ENCODE data around the gene KLHL35.
A peak's percentile ranks its signal among the peaks of the same experiment; 100 is the strongest.

The KLHL35 gene

GRCh38 chr11:75400146-75400865 lies 32.7 kb downstream of the KLHL35 start:
- peak; percentile 34 for ATAC-seq
- DNase-seq = no peak
- peaks cover 59% of the 10 kb centered on the region for H3K4me1 Mint-ChIP-seq
- H3K9me3 Mint-ChIP-seq = no peaks in the 10 kb centered on the region
- peak overlapping the region; percentile 93 to 97 for H3K4me3 Mint-ChIP-seq
- H3K27ac Mint-ChIP-seq = peak overlapping the region; percentile 99 to 100
- no peaks in the 10 kb centered on the region for H3K27me3 Mint-ChIP-seq

GRCh38 chr11:75399344-75400145 lies 33.5 kb downstream of the KLHL35 start, which contains the start of gene RPS3:
Gene RPS3 (plus strand): TSS chr11:75399518. CDS start chr11:75399548, 30 bp downstream.
- H3K4me3 Mint-ChIP-seq = peak within 1 kb of the TSS; percentile 93 to 97
- no peaks in the 10 kb centered on the region for H3K9me3 Mint-ChIP-seq
- peak within 1 kb of the TSS; percentile 99 to 100 for H3K27ac Mint-ChIP-seq
- peaks cover 52% of the 10 kb centered on the region for H3K4me1 Mint-ChIP-seq
- DNase-seq (peak; percentile 89 to 91), ATAC-seq (peak; percentile 95)
- peaks cover 3% of the 10 kb centered on the region for H3K27me3 Mint-ChIP-seq

GRCh38 chr11:75398906-75399305 lies 34.1 kb downstream of the KLHL35 start:
- H3K27ac Mint-ChIP-seq = peak overlapping the region; percentile 99 to 100
- peak overlapping the region; percentile 93 to 97 for H3K4me3 Mint-ChIP-seq
- H3K9me3 Mint-ChIP-seq = no peaks in the 10 kb centered on the region
- DNase-seq (no peak), ATAC-seq (peak; percentile 19)
- peaks cover 8% of the 10 kb centered on the region for H3K27me3 Mint-ChIP-seq
- H3K4me1 Mint-ChIP-seq = peaks cover 52% of the 10 kb centered on the region

- H3K4me3 Mint-ChIP-seq = no peak overlapping the region
- DNase-seq (no peak), ATAC-seq (peak; percentile 45)
- H3K4me1 Mint-ChIP-seq = peaks cover 12% of the 10 kb centered on the region
- no peaks in the 10 kb centered on the region for H3K9me3 Mint-ChIP-seq
- peak overlapping the region in 1 of 2 donors; percentile 46 for H3K27ac Mint-ChIP-seq
- peaks cover 8% of the 10 kb centered on the region for H3K27me3 Mint-ChIP-seq
Measured at GRCh38 chr11:75394085-75394840, 38.7 kb downstream of the KLHL35 start.

DNA sequence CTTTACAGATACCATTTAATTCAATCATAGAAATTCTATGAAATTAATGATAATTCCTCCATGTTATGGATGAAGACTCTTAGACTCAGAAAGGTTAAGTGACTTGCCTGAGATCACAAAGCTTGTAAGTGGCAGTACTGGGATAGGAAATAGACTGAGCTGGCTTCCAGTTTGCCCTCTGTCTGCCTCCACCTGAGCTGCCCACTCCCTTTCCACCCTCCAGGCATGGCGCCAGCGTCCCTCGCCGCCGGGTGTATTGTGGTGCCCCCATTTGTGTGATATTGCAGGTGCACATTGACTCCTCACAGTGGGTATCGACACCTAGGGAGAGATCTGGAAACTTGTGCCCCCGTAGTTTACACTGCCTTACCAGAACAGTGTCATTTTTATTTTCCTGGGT lies 43.1 kb downstream of the KLHL35 start:
- H3K9me3 Mint-ChIP-seq = no peaks in the 10 kb centered on the region
- ATAC-seq = no peak

GRCh38 chr11:75389276-75389605 lies 43.8 kb downstream of the KLHL35 start:
- DNase-seq (no peak), ATAC-seq (no peak)
- Mint-ChIP-seq H3K4me1 (peaks cover 8% of the 10 kb centered on the region), H3K9me3 (no peaks in the 10 kb centered on the region), H3K27ac (no peak overlapping the region), H3K27me3 (peaks cover 10% of the 10 kb centered on the region), H3K4me3 (no peak overlapping the region)

More for the DNA sequence above, 43.1 kb downstream of the KLHL35 start:
- H3K27me3 Mint-ChIP-seq = peaks cover 15% of the 10 kb centered on the region
- no peak overlapping the region for H3K27ac Mint-ChIP-seq
- no peak overlapping the region for H3K4me3 Mint-ChIP-seq
- no peak for DNase-seq
- peaks cover 8% of the 10 kb centered on the region for H3K4me1 Mint-ChIP-seq

- DNase-seq (peak; percentile 70 to 81), ATAC-seq (peak; percentile 90)
- Mint-ChIP-seq H3K4me3 (no peak overlapping the region), H3K27ac (no peak overlapping the region), H3K27me3 (peaks cover 8% of the 10 kb centered on the region), H3K4me1 (peaks cover 11% of the 10 kb centered on the region), H3K9me3 (no peaks in the 10 kb centered on the region)
Measured at GRCh38 chr11:75388386-75389275, 44.4 kb downstream of the KLHL35 start.

DNA sequence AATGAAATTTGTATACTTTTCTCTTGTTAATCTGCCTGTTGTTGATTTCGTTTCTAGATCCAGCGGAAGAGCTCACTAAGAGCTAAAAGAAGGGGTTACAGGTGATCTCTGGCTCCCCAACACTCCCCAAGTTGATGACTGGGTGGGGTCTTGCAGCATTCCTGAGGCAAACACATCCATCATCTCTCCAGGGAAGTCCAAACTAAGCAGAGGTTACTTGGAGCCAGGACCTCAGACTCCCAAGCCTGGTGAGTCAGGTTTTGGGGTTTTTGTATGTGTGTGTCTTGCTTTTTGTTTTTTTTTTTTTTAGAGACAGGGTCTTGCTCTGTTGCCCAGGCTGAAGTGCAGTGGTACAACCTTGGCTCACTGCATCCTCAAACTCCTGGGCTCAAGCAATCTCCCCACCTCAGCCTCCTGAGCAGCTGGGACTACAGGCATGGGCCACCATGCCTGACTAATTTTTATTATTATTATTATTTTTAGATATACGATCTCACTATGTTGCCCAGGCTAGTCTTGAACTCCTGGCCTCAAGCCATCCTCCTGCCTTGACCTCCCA lies 45.2 kb downstream of the KLHL35 start:
- Mint-ChIP-seq H3K27me3 (peaks cover 8% of the 10 kb centered on the region), H3K27ac (no peak overlapping the region), H3K9me3 (no peaks in the 10 kb centered on the region), H3K4me1 (peaks cover 18% of the 10 kb centered on the region), H3K4me3 (no peak overlapping the region)
- ATAC-seq (no peak), DNase-seq (no peak)

DNA sequence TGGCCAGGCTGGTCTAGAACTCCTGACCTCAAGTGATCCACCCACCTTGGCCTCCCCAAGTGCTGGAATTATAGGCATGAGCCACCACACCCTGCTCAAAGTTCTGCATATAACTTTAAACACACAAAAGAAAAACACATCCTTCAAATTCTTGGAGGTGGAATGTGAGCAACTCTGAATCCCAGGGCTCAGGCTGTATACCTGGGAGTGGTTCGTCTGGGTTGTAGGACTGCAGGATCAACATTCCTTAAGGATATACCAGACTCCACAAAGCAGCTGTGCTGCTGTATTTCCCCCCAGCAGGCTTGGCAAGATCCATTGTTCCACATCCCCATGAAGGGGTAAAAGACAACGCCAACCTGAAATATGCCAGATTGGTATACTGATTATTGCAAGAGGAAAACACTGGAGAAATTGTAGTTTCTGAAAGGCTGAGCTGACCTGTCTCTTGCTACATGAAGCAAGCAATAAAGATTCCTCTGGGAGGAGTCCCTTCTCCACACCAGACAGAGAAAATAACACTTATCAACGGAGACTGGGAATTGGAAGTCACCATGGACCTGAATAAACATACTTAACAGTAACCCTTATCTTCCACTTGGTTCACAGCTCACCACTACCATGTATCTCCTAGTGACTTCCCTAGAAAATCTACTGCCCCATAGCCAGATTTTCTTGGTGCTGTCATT lies 45.9 kb downstream of the KLHL35 start:
- Mint-ChIP-seq H3K4me1 (peaks cover 18% of the 10 kb centered on the region), H3K9me3 (no peaks in the 10 kb centered on the region), H3K4me3 (no peak overlapping the region), H3K27ac (no peak overlapping the region), H3K27me3 (peaks cover 8% of the 10 kb centered on the region)
- no peak for ATAC-seq
- no peak for DNase-seq

- Mint-ChIP-seq H3K27me3 (peaks cover 8% of the 10 kb centered on the region), H3K4me3 (peak overlapping the region; percentile 68 to 72), H3K27ac (peak overlapping the region in 1 of 2 donors; percentile 27), H3K9me3 (no peaks in the 10 kb centered on the region), H3K4me1 (peaks cover 27% of the 10 kb centered on the region)
- ATAC-seq (peak; percentile 81), DNase-seq (peak; percentile 70 to 73)
Measured at GRCh38 chr11:75384438-75385080, 48.4 kb downstream of the KLHL35 start.

GRCh38 chr11:75383246-75383645 lies 49.8 kb downstream of the KLHL35 start:
- DNase-seq = peak in 1 of 2 donors; percentile 42
- Mint-ChIP-seq H3K4me3 (peak overlapping the region; percentile 39 to 58), H3K27ac (peak overlapping the region; percentile 81 to 82), H3K9me3 (no peaks in the 10 kb centered on the region), H3K4me1 (peaks cover 27% of the 10 kb centered on the region), H3K27me3 (peaks cover 8% of the 10 kb centered on the region)
- peak; percentile 81 for ATAC-seq

GRCh38 chr11:75380716-75381420 lies 52.1 kb downstream of the KLHL35 start:
- no peaks in the 10 kb centered on the region for H3K9me3 Mint-ChIP-seq
- H3K4me3 Mint-ChIP-seq = no peak overlapping the region
- peaks cover 27% of the 10 kb centered on the region for H3K4me1 Mint-ChIP-seq
- no peak for ATAC-seq
- H3K27ac Mint-ChIP-seq = no peak overlapping the region
- no peaks in the 10 kb centered on the region for H3K27me3 Mint-ChIP-seq
- no peak for DNase-seq

DNA sequence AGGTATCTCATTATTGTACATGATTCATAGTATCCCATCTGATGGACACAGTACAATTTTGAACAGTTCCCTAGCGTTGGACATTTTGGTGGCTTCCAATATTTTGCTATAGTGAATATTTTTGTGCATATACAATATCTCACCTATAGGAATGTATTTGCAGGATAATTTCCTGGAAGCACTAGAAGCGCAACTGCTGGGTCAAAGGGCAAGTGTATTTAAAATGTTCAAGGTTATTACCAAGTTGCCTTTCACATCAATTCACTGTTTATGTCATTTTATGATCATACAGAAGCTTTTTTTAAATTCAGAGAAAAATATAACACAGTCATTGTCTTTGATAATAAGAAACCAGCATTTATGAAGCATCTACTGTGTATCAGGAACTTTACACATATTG lies 52.8 kb downstream of the KLHL35 start:
- H3K27ac Mint-ChIP-seq = no peak overlapping the region
- ATAC-seq (no peak), DNase-seq (no peak)
- H3K9me3 Mint-ChIP-seq = no peaks in the 10 kb centered on the region
- no peaks in the 10 kb centered on the region for H3K27me3 Mint-ChIP-seq
- no peak overlapping the region for H3K4me3 Mint-ChIP-seq
- H3K4me1 Mint-ChIP-seq = peaks cover 27% of the 10 kb centered on the region
